NOMO-1 treated with DMSO at 0.1 percent for 48 hours (cell line): ENCODE data around the gene TCP10L.
A peak's percentile ranks its signal among the peaks of the same experiment; 100 is the strongest.
"Not testable (repeated sequence)": the region's sequence is repeated elsewhere in the genome, so short reads cannot be mapped to it uniquely, and the experiment has no call there.

Source experiments
- DNase-seq: peaks from one replicate; lab custom pipeline; 2025; ENCODE audit not compliant: unreplicated experiment; lab: John Stamatoyannopoulos, UW

TCP10L gene, protein sequence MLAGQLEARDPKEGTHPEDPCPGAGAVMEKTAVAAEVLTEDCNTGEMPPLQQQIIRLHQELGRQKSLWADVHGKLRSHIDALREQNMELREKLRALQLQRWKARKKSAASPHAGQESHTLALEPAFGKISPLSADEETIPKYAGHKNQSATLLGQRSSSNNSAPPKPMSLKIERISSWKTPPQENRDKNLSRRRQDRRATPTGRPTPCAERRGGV

DNA sequence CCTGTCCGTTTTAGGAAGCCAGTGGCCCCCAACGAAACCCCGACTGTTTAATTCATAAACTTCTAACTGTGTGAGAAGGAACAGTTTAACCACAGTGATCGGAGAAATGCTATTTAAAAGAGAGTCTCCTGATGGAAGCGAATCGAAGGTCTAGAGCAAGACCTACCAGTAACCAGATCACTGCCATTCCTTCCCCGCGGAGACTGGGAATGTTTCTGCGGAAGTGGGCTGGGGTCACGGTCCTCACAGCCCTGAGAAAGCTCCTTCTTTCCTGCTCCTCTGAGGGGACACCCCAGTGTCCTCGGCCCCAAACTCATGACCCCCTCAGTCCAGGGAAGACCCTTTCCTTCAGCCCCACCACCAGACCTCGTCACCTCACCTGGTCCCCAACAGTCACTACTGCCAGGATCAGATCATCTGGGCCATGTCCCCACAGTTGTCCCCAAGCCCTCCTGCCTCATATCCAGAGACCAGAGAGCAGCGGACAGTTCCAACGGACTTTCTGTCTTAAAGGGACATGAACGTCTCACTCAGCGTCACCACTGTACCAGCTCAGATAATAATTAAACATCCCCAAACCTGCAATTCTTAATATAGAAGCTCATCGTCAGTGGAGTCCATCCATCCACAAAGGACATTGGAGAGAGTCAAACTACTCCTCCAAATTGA is at the start of gene TCP10L:
TCP10L (minus strand) TSS at position 482 of the 669 bp plus-strand sequence. CDS start 1,219 bp downstream, outside the sequence.
- no peak for DNase-seq

DNA sequence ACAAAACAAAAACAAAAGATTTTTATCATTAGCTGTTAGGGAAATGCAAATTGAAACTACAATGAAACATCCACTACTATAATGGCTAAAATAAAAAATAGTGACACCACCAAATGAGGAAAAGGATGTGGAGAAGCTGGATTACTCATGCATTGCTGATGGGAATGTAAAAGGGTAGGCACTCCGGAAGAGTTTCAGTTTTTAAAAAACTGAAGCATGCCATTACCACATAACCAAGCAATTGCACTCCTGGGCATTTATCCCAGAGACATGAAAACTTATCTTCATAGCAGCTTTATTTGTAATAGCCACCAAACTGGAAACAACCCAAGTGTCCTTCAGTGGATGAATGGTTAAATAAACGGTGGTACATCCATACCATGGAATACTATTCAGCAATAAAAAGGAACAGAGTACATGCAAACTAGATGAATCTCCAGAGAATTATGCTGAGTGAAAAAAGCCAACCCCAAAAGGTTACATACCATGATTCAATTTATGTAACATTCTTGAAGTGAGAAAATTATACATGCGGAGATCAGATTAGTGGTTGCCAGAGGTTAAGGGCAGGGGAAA is 41.4 kb upstream of the TCP10L start:
- DNase-seq, result no peak

- DNase-seq, result not testable (repeated sequence)
Observed at GRCh38 chr21:32618218-32618617, 32.9 kb upstream of the TCP10L start.

DNA sequence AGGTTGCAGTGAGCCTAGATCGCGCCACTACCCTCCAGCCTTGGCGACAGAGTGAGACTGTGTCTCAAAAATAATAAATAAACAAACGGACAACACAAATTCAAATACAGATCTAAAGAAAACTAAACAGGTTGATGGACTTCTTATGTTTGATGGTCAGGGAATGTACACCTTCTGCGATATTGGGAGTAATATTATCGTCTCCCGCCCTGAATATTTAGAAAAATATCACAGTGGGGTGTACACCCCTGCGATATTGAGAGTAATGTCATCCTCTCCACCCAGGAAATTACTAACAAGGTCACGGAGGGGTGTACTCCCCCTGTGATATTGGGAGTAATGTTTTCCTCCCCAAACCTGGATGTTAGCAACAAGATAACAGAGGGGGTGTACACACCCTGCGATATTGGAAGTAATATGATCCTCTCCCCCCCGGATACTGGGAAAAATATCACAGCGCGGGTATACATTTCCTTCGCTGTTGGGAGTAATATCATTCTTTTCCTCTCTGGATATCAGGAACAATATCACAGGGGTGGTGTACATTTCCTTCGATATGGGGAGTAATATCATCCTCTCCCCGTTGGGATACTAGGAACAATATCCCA is 28.2 kb upstream of the TCP10L start:
- no peak for DNase-seq

DNA sequence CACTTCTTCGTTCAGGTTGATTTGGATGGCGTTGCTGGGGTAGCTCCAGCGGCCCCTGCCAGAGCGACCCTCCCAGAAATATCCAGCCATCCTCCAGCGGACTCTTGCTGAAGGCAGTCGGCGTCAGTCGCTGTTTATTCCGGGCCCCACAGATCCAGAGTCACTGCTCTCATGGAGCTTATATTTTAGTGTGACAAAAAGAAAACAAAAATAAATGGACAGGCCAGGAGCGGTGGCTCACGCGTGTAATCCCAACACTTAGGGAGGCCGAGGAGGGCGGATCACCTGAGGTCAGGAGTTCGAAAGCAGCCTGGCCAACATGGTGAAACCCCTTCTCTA is 27.6 kb upstream of the TCP10L start:
- no peak for DNase-seq

GRCh38 chr21:32612075-32612998 is 27.0 kb upstream of the TCP10L start, which contains the start of gene CFAP298:
Gene CFAP298 (minus strand): TSS chr21:32612377. CDS start chr21:32612243, 134 bp downstream.
- peak; percentile 90 for DNase-seq

GRCh38 chr21:32611471-32611997 is 26.2 kb upstream of the TCP10L start:
- peak; percentile 36 for DNase-seq

DNA sequence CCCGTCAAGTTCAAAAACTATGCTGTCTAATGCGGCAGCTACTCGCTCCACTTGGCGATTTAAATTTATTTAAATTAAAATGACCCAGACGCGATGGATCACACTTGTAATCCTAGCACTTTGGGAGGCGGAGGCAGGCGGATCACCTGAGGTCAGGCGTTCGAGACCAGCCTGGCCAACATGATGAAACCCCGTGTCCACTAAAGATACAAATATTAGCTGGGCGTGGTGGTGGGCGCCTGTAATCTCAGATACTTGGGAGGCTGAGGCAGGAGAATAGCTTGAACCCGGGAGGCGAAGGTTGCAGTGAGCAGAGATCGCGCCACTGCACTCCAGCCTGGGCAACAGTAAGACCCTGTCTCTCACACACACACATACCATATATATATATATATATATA is 25.6 kb upstream of the TCP10L start:
- not testable (repeated sequence) for DNase-seq

- no peak for DNase-seq
Observed at GRCh38 chr21:32608851-32609250, 23.5 kb upstream of the TCP10L start.

- DNase-seq, result no peak
Observed at GRCh38 chr21:32605469-32605868, 20.1 kb upstream of the TCP10L start.

DNA sequence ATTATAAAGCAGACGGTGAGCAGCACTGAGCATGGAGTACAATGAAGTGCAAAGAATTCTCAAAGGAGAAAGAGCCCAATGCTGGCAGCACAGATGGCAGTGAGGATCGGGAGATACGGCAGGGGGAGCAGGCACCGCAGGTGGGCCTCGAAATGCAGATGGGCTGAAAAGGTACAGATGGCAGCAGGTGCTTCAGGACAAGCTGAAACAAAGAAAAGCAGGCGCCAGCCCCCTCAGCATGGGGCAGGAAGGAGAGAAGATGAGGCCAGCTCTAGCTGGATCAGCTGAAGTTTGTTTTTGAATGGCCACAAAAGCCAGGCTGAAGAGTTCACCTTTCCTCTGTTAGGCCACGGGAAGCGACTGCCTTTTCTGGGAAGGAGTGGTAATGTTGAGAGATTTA is 19.1 kb upstream of the TCP10L start:
- no peak for DNase-seq

GRCh38 chr21:32603131-32603530 is 17.8 kb upstream of the TCP10L start:
- no peak for DNase-seq

DNA sequence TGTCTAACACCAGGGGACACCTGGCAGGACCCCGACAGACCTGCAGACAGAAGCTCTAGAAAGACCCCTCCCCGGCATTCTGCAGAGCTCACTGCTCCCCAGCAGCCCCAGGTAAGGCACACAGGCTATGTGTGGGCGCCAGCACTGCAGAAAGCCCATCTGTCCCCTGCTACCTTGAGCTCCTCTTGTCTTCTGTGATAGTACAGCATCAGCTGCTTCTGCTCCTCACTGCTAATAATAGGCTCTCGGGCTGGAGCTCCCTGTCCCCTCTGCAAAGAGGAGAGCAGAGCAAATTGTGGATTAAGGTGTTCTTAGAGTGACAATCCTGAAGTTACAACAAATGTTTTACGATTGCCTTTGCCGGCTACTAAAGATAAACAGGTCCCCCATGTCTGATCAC is 16.8 kb upstream of the TCP10L start:
- DNase-seq, result no peak

DNA sequence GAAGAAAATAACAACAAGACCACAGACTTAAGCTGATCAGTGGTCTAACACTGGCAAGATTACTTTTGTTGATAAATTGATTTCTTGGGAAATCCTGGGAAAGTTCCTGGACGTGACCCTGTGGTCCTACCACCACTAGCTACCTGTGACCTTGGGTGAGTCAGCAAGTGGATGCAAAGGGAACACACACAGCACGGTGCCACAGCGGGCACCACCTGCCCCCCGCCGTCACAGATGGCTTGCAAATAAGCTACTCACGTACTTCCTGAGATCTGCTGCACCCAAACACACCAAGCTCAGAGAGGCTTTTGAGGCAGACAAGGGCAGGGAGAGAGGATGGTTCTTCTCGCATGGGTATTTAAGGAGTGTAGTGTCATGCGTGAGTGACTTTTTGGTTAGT is 14.2 kb upstream of the TCP10L start:
- no peak for DNase-seq

DNA sequence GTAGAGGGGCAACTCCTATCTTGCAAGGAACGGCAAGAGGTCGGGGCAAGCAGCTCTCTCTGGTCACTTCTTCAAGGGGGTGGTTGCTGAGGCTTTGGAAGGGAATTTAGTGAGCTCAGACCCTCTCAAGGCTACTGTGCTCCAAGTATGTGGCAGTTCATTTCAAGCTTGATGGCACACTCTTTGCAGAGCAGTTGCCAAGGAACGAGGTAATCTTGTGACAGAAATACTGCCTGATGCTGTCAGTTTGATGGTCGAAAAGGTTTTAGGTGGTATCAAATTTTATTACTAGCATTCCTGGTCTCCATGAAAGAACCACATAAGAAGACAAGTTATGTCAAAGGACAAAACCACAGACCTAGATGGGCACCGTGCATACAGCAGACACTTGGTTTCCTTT is 13.8 kb upstream of the TCP10L start:
- DNase-seq, result no peak

DNA sequence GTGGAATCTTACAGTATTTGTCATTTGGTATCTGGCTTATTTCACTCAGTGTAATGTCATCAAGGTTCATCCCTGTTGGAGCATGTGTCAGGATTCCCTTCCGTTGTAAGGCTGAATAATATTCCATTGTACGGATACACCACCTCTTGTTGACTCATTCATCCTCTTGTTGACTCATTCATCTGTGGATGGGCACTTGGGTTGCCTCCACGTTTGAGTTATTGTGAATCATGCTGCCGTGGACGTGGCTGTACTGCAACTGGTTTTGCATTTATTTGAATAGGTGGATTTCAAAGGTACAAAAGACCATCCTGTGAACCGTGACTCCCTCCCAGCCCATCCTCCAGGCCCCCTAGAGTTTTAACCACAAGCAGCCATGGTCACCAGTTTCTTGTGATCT is 11.9 kb upstream of the TCP10L start:
- no peak for DNase-seq

DNA sequence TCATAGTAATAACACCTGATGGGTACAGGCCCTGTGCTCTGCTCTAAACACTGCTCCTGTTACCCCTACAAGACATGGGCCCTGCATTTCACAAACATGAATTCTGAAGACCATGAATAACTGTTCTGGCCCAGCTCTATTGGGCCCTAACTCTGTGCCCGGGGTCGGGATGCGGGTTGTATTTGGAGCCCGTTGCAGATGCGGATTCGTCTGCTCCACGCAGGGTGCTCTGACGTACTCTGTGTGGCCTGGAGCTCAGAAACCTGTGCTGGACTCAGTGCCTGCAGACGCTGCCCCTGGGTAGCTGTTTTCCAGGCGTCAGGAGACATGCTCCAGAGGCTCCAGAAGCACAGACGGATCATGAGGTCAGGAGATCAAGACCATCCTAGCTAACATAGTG is 10.1 kb upstream of the TCP10L start:
- no peak for DNase-seq

- no peak for DNase-seq
Observed at GRCh38 chr21:32593690-32594089, 8.4 kb upstream of the TCP10L start.

DNA sequence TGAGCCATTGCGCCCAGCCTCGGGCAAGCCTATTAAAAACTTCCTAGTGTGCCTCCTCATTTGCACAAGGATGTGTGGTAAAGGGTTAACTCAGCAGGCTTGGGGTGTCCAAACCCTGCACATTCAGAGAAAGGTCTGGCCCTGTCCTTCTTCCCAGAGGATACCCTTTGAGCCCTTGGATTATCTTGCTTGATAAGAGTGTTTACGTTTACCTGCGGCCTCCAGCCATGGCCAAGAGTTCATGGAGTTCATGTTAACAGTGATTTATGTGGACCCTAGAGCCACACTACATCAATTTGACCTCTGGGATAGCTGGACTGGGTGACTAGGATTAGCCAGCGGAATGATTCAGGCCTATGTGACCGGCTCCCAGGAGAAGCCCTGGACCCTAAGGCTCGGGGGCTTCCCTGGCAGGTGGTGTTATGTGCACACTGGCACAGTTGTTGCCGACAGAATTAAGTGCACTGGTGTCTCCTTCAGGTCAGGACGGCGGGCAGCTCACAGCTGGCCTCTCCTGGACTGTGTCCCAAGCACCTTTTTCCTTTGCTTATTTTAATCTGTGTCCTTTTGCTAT is 7.7 kb upstream of the TCP10L start:
- DNase-seq, result no peak

- no peak for DNase-seq
Observed at GRCh38 chr21:32590130-32590529, 4.8 kb upstream of the TCP10L start.
